OCI-LY3 (cell line): ENCODE results near the gene DUXB.

ENCODE experiments used
- H2AFZ ChIP-seq: fragments of 200-600, 300-600 bp; shearing (Covaris generic); 2 replicates; pipeline ENCODE4 v1.6.0; 2014; ENCODE audit warnings: antibody characterized with exemption, low read depth, low read length
- H3K27ac ChIP-seq: fragments of 200-600, 300-600 bp; sonication (generic); 2 replicates; pipeline ENCODE4 v1.5.1; 2014; ENCODE audit warnings: mild to moderate bottlenecking, low read length, moderate library complexity, mixed read lengths
- H3K27me3 ChIP-seq: fragments of 200-600, 300-600 bp; sonication (generic); 2 replicates; pipeline ENCODE4 v1.6.1; 2014; ENCODE audit warnings: low read depth, low read length, mixed read lengths
- H3K36me3 ChIP-seq: fragments of 200-600, 300-600 bp; sonication (generic); replicated peaks from 2 replicates; pipeline ENCODE3; 2014; ENCODE audit warnings: low read depth, low read length, mixed read lengths
- H3K4me1 ChIP-seq: fragments of 300-600, 200-600 bp; sonication (generic); 2 replicates; pipeline ENCODE4 v1.6.1; 2014; ENCODE audit warnings: low read length, mixed read lengths
- H3K4me2 ChIP-seq: fragments of 200-600, 300-600 bp; sonication (generic); 2 replicates; pipeline ENCODE4 v1.6.1; 2014; ENCODE audit warnings: low read length, mixed read lengths
- H3K4me3 ChIP-seq: fragments of 300-600, 200-600 bp; sonication (generic); 2 replicates; pipeline ENCODE4 v1.5.1; 2014; ENCODE audit warnings: antibody characterized with exemption, mild to moderate bottlenecking, low read length, moderate library complexity
- H3K79me2 ChIP-seq: fragments of 300-600, 200-600 bp; shearing (Covaris generic); 2 replicates; pipeline ENCODE4 v1.6.1; 2014; ENCODE audit warnings: mild to moderate bottlenecking, low read length, mixed read lengths
- H3K9ac ChIP-seq: fragments of 300-600, 200-600 bp; shearing (Covaris generic); 2 replicates; pipeline ENCODE4 v1.6.0; 2014; ENCODE audit warnings: mild to moderate bottlenecking, low read length, moderate library complexity
- H3K9me3 ChIP-seq: fragments of 200-600, 300-600 bp; shearing (Covaris generic); 2 replicates; pipeline ENCODE4 v1.6.1; 2014; ENCODE audit warnings: low read length, mixed read lengths; ENCODE audit not compliant: insufficient read depth
- H4K20me1 ChIP-seq: fragments of 200-600, 300-600 bp; sonication (generic); 2 replicates; pipeline ENCODE4 v1.6.1; 2016; ENCODE audit warnings: low read length, mixed read lengths; ENCODE audit not compliant: insufficient read depth
- CTCF ChIP-seq: fragments of 200-600, 300-600 bp; sonication (generic); IDR thresholded peaks from 2 replicates; pipeline ENCODE4 v1.5.1; 2014; ENCODE audit warnings: antibody characterized with exemption, low read length, low read depth
- EZH2phosphoT487 ChIP-seq: fragments of 200-600 bp; shearing (Covaris generic); IDR thresholded peaks from 2 replicates; pipeline ENCODE4 v1.6.1; 2018; ENCODE audit warnings: antibody characterized with exemption, mixed run types, low read depth

Gene DUXB

GRCh38 chr16:75647112-75647491, 54.2 kb downstream of the DUXB start:
- H3K27me3 ChIP-seq, result no peaks in the 10 kb centered on the region
- peak overlapping the region; percentile 89 for H3K27ac ChIP-seq
- peak overlapping the region; percentile 91 for H3K9ac ChIP-seq
- H3K4me3 ChIP-seq, result peak overlapping the region; percentile 96
- H3K36me3 ChIP-seq, result peaks cover 35% of the 10 kb centered on the region
- peak overlapping the region; percentile 83 for H2AFZ ChIP-seq
- H4K20me1 ChIP-seq, result peaks cover 38% of the 10 kb centered on the region
- peaks cover 98% of the 10 kb centered on the region for H3K79me2 ChIP-seq
- H3K4me2 ChIP-seq, result peak overlapping the region; percentile 87
- no peak for TF ChIP-seq EZH2phosphoT487
- H3K9me3 ChIP-seq, result no peaks in the 10 kb centered on the region
- H3K4me1 ChIP-seq, result peaks cover 41% of the 10 kb centered on the region

DNA sequence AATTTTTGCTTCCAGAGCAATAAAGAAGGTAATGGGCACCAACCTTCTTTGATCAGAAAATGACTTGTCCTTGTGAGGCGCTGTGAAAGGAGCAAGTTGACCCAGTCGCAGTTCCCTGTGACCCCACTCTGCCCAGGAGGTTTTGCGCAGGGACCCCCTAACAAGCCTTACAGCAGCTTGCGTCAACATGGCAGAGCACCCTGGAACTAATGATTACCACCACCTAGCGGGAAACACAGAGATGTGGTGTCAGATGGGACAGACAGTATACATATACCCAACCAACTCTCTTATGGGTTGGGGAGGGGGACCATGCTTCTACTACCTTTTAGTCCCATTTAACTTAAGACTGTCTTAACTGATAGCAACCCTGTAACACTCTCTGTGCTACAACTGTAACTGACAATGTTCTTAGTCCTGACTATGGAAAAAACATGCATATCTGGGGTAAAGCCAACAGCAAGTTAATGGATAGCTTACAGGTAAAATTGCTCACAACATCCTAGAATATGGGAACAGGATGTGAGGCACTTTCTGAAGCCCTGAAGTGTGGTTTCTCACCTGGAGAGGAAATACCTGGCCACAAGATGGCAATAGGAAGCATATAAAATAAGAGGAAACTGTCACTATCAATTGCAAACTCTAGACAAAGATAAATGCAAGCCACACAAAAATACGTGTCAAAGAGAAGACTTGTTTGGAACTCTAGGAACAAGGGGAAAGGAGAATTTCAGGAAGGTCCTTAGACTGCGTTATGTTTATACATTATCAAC, 56.8 kb downstream of the DUXB start:
- peaks cover 17% of the 10 kb centered on the region for H4K20me1 ChIP-seq
- H3K79me2 ChIP-seq, result peaks cover 89% of the 10 kb centered on the region
- peaks cover 55% of the 10 kb centered on the region for H3K36me3 ChIP-seq
- H3K27ac ChIP-seq, result no peak overlapping the region
- no peak overlapping the region for H3K4me3 ChIP-seq
- H3K4me2 ChIP-seq, result no peak overlapping the region
- H3K9me3 ChIP-seq, result no peaks in the 10 kb centered on the region
- H2AFZ ChIP-seq, result no peak overlapping the region
- no peak overlapping the region for H3K9ac ChIP-seq
- no peaks in the 10 kb centered on the region for H3K27me3 ChIP-seq
- H3K4me1 ChIP-seq, result peaks cover 15% of the 10 kb centered on the region
- TF ChIP-seq CTCF (peak; percentile 22), EZH2phosphoT487 (no peak)
